OCI-LY7 (cell line): ENCODE measurements around the gene RASAL1. TPM values are rescaled to one million over a fixed set of nuclear protein-coding genes. Genes with fewer than 3 reads are reported as not detected.

Source experiments
- BruUV-seq: library from RNA; stranded (reverse); fragments of 400-500 nt; replicated peaks from 2 replicates; lab custom pipeline; 2021; lab: Mats Ljungman, UMichigan
- CTCF ChIA-PET: fragments of 300-600 bp; sonication (Branson Sonifier 250); formaldehyde crosslinking; loops from one replicate; lab custom pipeline; 2022; ENCODE audit warnings: antibody characterized with exemption; ENCODE audit not compliant: unreplicated experiment; lab: Charles Lee
- POLR2A ChIA-PET: fragments of 300-600 bp; sonication (Branson Sonifier 250); formaldehyde crosslinking; loops from one replicate; lab custom pipeline; 2022; ENCODE audit warnings: antibody characterized with exemption; lab: Charles Lee
- DNase-seq: peaks from one replicate; pipeline ENCODE4 v3.0.0-alpha.2; 2015; ENCODE audit warnings: low spot score
- H2AFZ ChIP-seq: fragments of 200-600 bp; sonication (generic), shearing (Covaris generic); 2 replicates; pipeline ENCODE4 v1.6.1; 2014; ENCODE audit warnings: mild to moderate bottlenecking, antibody characterized with exemption, low read length, moderate library complexity
- H3K27ac ChIP-seq: fragments of 200-600 bp; sonication (generic); 2 replicates; pipeline ENCODE4 v1.5.1; 2014; ENCODE audit warnings: mixed run types, low read depth, mild to moderate bottlenecking, moderate library complexity, low read length, inconsistent platforms; ENCODE audit not compliant: poor library complexity, severe bottlenecking
- H3K36me3 ChIP-seq: fragments of 200-600 bp; sonication (generic); 2 replicates; pipeline ENCODE4 v1.6.1; 2014; ENCODE audit warnings: mild to moderate bottlenecking, antibody characterized with exemption, low read length, moderate library complexity, mixed read lengths; ENCODE audit not compliant: insufficient read depth
- H3K4me1 ChIP-seq: fragments of 200-600 bp; sonication (generic); 2 replicates; pipeline ENCODE4 v1.5.1; 2014; ENCODE audit warnings: mild to moderate bottlenecking, low read length; ENCODE audit not compliant: insufficient read depth, poor library complexity, severe bottlenecking
- H3K4me2 ChIP-seq: fragments of 200-600 bp; sonication (generic); 2 replicates; pipeline ENCODE4 v1.6.1; 2014; ENCODE audit warnings: mild to moderate bottlenecking, low read length
- H3K4me3 ChIP-seq: fragments of 200-600 bp; sonication (generic); 2 replicates; pipeline ENCODE4 v1.5.1; 2014; ENCODE audit warnings: mild to moderate bottlenecking, low read depth, low read length; ENCODE audit not compliant: poor library complexity, severe bottlenecking
- H3K79me2 ChIP-seq: fragments of 200-600 bp; sonication (generic); 2 replicates; pipeline ENCODE4 v1.6.1; 2016; ENCODE audit warnings: low read depth, mild to moderate bottlenecking, low read length, moderate library complexity, mixed read lengths; ENCODE audit not compliant: insufficient read depth
- H3K9me2 ChIP-seq: fragments of 200-600 bp; sonication (generic); 2 replicates; pipeline ENCODE4 v1.6.1; 2016; ENCODE audit warnings: mild to moderate bottlenecking, low read length, mixed read lengths; ENCODE audit not compliant: insufficient read depth
- H3K9me3 ChIP-seq: fragments of 200-600 bp; sonication (generic); 2 replicates; pipeline ENCODE4 v1.6.1; 2014; ENCODE audit warnings: mild to moderate bottlenecking, mixed run types, low read length, mixed read lengths
- H4K20me1 ChIP-seq: fragments of 200-600 bp; sonication (generic); 2 replicates; pipeline ENCODE4 v1.6.1; 2014; ENCODE audit warnings: mild to moderate bottlenecking, antibody characterized with exemption, low read length, moderate library complexity, mixed read lengths; ENCODE audit not compliant: insufficient read depth
- EZH2phosphoT487 ChIP-seq: fragments of 200-600 bp; sonication (generic); IDR thresholded peaks from 2 replicates; pipeline ENCODE4 v1.6.1; 2018; ENCODE audit warnings: low read depth, borderline replicate concordance, mild to moderate bottlenecking, mixed run types, antibody characterized with exemption, low read length, moderate library complexity, mixed read lengths
- intact Hi-C: fragments of 100-400 bp; cut with micrococcal nuclease; formaldehyde crosslinking; loops from one replicate; pipeline ENCODE4 v1.10.0; 2022; ENCODE audit not compliant: unreplicated experiment
- total RNA-seq, 2 experiments: library from RNA; depleted of rRNA in 1 of 2; stranded (reverse); fragments of >200 nt in 1 of 2; shearing (Covaris generic) in 1 of 2; gene quantifications; 2 replicates each; pipeline ENCODE4 v1.2.3, GENCODE V29; 2014 to 2022
- TF ChIP-seq, protein P1 (sequence below): fragments of 200-600 bp; sonication (generic); conservative IDR thresholded peaks from 2 replicates; pipeline ENCODE4 v1.5.1; 2014; ENCODE audit warnings: mild to moderate bottlenecking, antibody characterized with exemption, low read length, moderate library complexity, mixed read lengths

RASAL1 gene
- total RNA-seq, 2 experiments from 2014 or later: 74.4 to 89.1 TPM

DNA sequence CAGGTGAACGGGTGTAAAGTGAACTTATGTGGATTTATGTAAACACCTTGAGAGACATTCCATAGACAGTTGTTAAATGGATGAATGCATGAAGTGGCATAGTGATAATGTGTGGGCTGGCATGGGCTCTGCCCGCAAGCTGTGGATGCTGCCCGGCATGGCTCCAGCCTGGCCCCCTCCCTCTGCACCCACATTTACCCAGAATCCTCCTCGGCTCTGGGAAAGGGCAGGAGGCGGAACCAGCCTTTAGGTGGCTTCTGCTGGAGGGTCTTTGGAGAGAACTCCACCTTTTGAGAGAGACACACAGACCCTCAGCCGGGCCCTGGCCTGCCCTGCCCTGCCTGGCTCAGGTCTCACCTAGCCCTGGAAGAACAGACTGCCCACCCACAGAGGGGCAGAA, 18.7 kb downstream of the RASAL1 start:
- no TSS peak for BruUV-seq
- H3K36me3 ChIP-seq: peaks cover 91% of the 10 kb centered on the region
- POLR2A ChIA-PET: no interaction called here

DNA sequence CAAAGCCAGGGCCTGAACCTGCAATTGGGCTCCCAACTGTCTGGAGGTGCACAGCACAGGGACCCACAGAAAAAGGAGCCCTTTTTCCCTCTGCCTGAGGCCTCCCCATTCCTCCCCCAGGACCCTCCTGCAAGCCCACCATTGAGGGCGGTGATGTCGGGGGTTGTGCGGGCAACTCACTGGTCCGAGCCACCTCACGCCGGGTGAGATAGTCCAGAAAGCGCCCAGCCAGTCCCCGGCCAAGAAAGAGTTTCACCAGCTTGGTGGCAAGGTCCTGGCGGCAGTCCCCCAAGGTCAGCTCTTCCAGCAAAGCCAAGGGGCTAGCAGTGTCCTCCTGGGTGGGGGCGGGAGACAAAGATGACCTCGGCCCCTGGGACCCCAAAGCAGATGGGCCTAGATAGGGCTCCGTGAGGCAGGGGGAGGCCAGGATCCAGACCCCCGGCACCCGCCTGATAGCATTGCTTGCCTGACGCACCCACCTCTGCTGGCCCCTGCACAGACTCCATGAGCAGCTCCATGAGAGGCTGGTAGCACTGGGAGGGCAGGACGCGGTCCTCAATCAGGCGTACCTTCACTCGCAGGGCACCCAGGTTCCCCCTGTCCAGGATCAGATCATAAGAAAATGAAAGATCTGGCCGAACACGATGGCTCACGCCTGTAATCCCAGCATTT, 20.0 kb downstream of the RASAL1 start:
- Histone ChIP-seq H2AFZ (no peak overlapping the region), H3K9me2 (no peaks in the 10 kb centered on the region), H3K4me3 (no peak overlapping the region), H3K9me3 (no peaks in the 10 kb centered on the region), H3K27ac (no peak overlapping the region), H3K4me2 (no peak overlapping the region), H4K20me1 (no peaks in the 10 kb centered on the region), H3K4me1 (peaks cover 31% of the 10 kb centered on the region), H3K79me2 (no peaks in the 10 kb centered on the region), H3K36me3 (peaks cover 97% of the 10 kb centered on the region)
- no peak for DNase-seq
- CTCF ChIA-PET: no interaction called here
- POLR2A ChIA-PET: interaction anchor here (1.0 kb wide), 1 partner anchor 8 kb away, joined by 4 read pairs; no protein-coding TSS in a partner anchor
- no peak for TF ChIP-seq EZH2phosphoT487
- TF ChIP-seq, protein P1, sequence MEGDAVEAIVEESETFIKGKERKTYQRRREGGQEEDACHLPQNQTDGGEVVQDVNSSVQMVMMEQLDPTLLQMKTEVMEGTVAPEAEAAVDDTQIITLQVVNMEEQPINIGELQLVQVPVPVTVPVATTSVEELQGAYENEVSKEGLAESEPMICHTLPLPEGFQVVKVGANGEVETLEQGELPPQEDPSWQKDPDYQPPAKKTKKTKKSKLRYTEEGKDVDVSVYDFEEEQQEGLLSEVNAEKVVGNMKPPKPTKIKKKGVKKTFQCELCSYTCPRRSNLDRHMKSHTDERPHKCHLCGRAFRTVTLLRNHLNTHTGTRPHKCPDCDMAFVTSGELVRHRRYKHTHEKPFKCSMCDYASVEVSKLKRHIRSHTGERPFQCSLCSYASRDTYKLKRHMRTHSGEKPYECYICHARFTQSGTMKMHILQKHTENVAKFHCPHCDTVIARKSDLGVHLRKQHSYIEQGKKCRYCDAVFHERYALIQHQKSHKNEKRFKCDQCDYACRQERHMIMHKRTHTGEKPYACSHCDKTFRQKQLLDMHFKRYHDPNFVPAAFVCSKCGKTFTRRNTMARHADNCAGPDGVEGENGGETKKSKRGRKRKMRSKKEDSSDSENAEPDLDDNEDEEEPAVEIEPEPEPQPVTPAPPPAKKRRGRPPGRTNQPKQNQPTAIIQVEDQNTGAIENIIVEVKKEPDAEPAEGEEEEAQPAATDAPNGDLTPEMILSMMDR: no peak
- intact Hi-C loops: no loop called here
- BruUV-seq: no TSS peak

More for the DNA sequence above, 18.7 kb downstream of the RASAL1 start:
- no peaks in the 10 kb centered on the region for H3K9me3 ChIP-seq
- no peak overlapping the region for H3K4me3 ChIP-seq
- H3K4me2 ChIP-seq: no peak overlapping the region
- no peaks in the 10 kb centered on the region for H3K79me2 ChIP-seq
- intact Hi-C loops: no loop called here
- no peak for TF ChIP-seq EZH2phosphoT487
- TF ChIP-seq, protein P1: no peak
- H3K4me1 ChIP-seq: peaks cover 44% of the 10 kb centered on the region
- no peaks in the 10 kb centered on the region for H4K20me1 ChIP-seq
- CTCF ChIA-PET: no interaction called here
- no peak overlapping the region for H2AFZ ChIP-seq
- no peak for DNase-seq
- H3K27ac ChIP-seq: peak overlapping the region; percentile 37
- H3K9me2 ChIP-seq: no peaks in the 10 kb centered on the region
